B cell (primary cell): ENCODE results near the gene PHB1. TPM values are rescaled to one million over a fixed set of nuclear protein-coding genes. Genes with fewer than 3 reads are reported as not detected.

Experiments used
- ATAC-seq: fragments of 200-7000 bp; cut with Tn5 transposase; one replicate; pipeline ENCODE4 v1.10.0; 2021; ENCODE audit warnings: low read depth, mild to moderate bottlenecking, moderate number of reproducible peaks, moderate library complexity
- CTCF ChIA-PET: fragments of 350-600 bp; sonication (Branson Sonifier 250); formaldehyde crosslinking; loops from one replicate; lab custom pipeline; 2021; ENCODE audit warnings: antibody characterized with exemption, inconsistent platforms; lab: Charles Lee
- POLR2A ChIA-PET: fragments of 350-600 bp; sonication (Branson Sonifier 250); formaldehyde crosslinking; loops from one replicate; lab custom pipeline; 2021; ENCODE audit warnings: antibody characterized with exemption; lab: Charles Lee
- DNase-seq: peaks from one replicate; pipeline ENCODE4 v3.0.0; 2013
- H2AFZ ChIP-seq: 2 replicates; pipeline ENCODE4 v1.6.1; 2012; ENCODE audit warnings: mild to moderate bottlenecking, low read depth, low read length; ENCODE audit not compliant: insufficient read depth, poor library complexity, severe bottlenecking
- H3K27ac ChIP-seq, 2 donors: 1 replicate in 1 of 2; 2 replicates in 1 of 2; pipeline ENCODE4 v1.5.1; 2012 to 2013; ENCODE audit warnings: low read length in 2 of 2, mild to moderate bottlenecking in 2 of 2, moderate library complexity in 1 of 2
- H3K27me3 ChIP-seq, 4 experiments: fragments of 200-600 bp in 1 of 4; sonication (generic) in 1 of 4; replicated peaks in 1 of 4; 1 replicate in 2 of 4; 2 replicates in 2 of 4; pipeline versions ENCODE4 v1.6.1 to v1.7.0; 2013 to 2016; ENCODE audit warnings: low read length in 3 of 4, mild to moderate bottlenecking in 2 of 4, mixed read lengths in 1 of 4, moderate library complexity in 1 of 4; ENCODE audit not compliant: insufficient read depth in 4 of 4, control insufficient read depth in 3 of 4; ENCODE audit errors: control extremely low read depth in 1 of 4
- H3K36me3 ChIP-seq, 2 experiments: replicated peaks in 1 of 2; 1 replicate in 1 of 2; 2 replicates in 1 of 2; pipeline versions ENCODE4 v1.6.1 to v1.7.1; 2013; ENCODE audit warnings: low read length in 1 of 2; ENCODE audit not compliant: insufficient read depth in 2 of 2, control insufficient read depth in 1 of 2; ENCODE audit errors: control extremely low read depth in 1 of 2, extremely low read depth in 1 of 2
- H3K4me1 ChIP-seq, 2 donors: fragments of 200-600 bp in 1 of 2; sonication (generic) in 1 of 2; 1 replicate in 1 of 2; 2 replicates in 1 of 2; pipeline versions ENCODE4 v1.5.1 to v1.6.1; 2013 to 2017; ENCODE audit warnings: low read length in 2 of 2; ENCODE audit not compliant: control insufficient read depth in 2 of 2, insufficient read depth in 2 of 2
- H3K4me2 ChIP-seq: replicated peaks from 2 replicates; pipeline ENCODE3; 2012; ENCODE audit warnings: mild to moderate bottlenecking, low read depth, low read length; ENCODE audit not compliant: poor library complexity, severe bottlenecking
- H3K4me3 ChIP-seq, 5 experiments: fragments of 200-600 bp in 1 of 5; sonication (generic) in 1 of 5; 1 replicate in 3 of 5; 2 replicates in 2 of 5; pipeline versions ENCODE4 v1.5.1 to v1.7.0; 2011 to 2016; ENCODE audit warnings: low read length in 4 of 5, mild to moderate bottlenecking in 4 of 5, low read depth in 2 of 5, control low read depth in 1 of 5, moderate library complexity in 1 of 5; ENCODE audit not compliant: insufficient read depth in 1 of 5; ENCODE audit errors: control extremely low read depth in 1 of 5, extremely low read depth in 1 of 5
- H3K79me2 ChIP-seq: fragments of 200-600 bp; sonication (generic); one replicate; pipeline ENCODE4 v1.6.0; 2016; ENCODE audit warnings: low read length; ENCODE audit not compliant: control insufficient read depth, insufficient read depth
- H3K9ac ChIP-seq: fragments of 200-600 bp; sonication (generic); 2 replicates; pipeline ENCODE4 v1.6.1; 2017; ENCODE audit warnings: mild to moderate bottlenecking, low read length, moderate library complexity
- H3K9me3 ChIP-seq, 3 donors: one replicate each; pipeline versions ENCODE4 v1.6.1 to v1.7.1; 2013; ENCODE audit warnings: low read length in 2 of 3; ENCODE audit not compliant: control insufficient read depth in 2 of 3, insufficient read depth in 1 of 3; ENCODE audit errors: control extremely low read depth in 1 of 3
- H4K20me1 ChIP-seq: 2 replicates; pipeline ENCODE4 v1.6.0; 2012; ENCODE audit warnings: mild to moderate bottlenecking, low read length; ENCODE audit not compliant: insufficient read depth, control insufficient read depth, poor library complexity, severe bottlenecking
- H3K27ac Mint-ChIP-seq: one replicate; pipeline ENCODE4 v1.8.0; 2021; ENCODE audit warnings: mixed read lengths
- H3K27me3 Mint-ChIP-seq: one replicate; pipeline ENCODE4 v1.8.0; 2021; ENCODE audit warnings: mixed read lengths
- H3K4me1 Mint-ChIP-seq: one replicate; pipeline ENCODE4 v1.8.0; 2021; ENCODE audit warnings: mixed read lengths
- H3K4me3 Mint-ChIP-seq: one replicate; pipeline ENCODE4 v1.8.0; 2021; ENCODE audit warnings: mixed read lengths
- H3K9me3 Mint-ChIP-seq: one replicate; pipeline ENCODE4 v1.8.0; 2022; ENCODE audit warnings: mixed read lengths; ENCODE audit not compliant: insufficient read depth
- CTCF ChIP-seq: fragments of 200-600 bp; IDR thresholded peaks from one replicate; pipeline ENCODE4 v1.8.0; 2022; ENCODE audit warnings: antibody characterized with exemption, mild to moderate bottlenecking
- EZH2 ChIP-seq: IDR thresholded peaks from 2 replicates; pipeline ENCODE4 v1.6.1; 2012; ENCODE audit warnings: borderline replicate concordance, low read depth, mild to moderate bottlenecking, moderate library complexity, low read length; ENCODE audit not compliant: insufficient read depth, poor library complexity, severe bottlenecking
- WGBS: methylation state at CpG from one replicate; pipeline ENCODE4 v1.1.5; 2013; ENCODE audit warnings: missing lambda C conversion rate; ENCODE audit not compliant: insufficient coverage; 5-methylcytosine and 5-hydroxymethylcytosine counted together
- intact Hi-C: fragments of 100-400 bp; cut with micrococcal nuclease; formaldehyde crosslinking; loops from one replicate; pipeline ENCODE4 v1.10.0; 2022
- polyA plus RNA-seq: library from polyadenylated mRNA; depleted of rRNA; stranded (reverse); fragments of >200 nt; gene quantifications from 2 replicates; pipeline ENCODE4 v1.2.3, GENCODE V29; 2012
- total RNA-seq, 2 donors: library from RNA; stranded (reverse); fragments of 120-200 nt in 1 of 2; gene quantifications; 1 replicate in 1 of 2; 2 replicates in 1 of 2; pipeline versions ENCODE4 v1.2.3 to v1.2.4, GENCODE V29; 2013 to 2022

The PHB1 gene
- total and polyA plus RNA-seq, 2 donors (not counting 1 experiment from before 2014, with no cell fraction given) = 45.5 to 72.3 TPM

GRCh38 chr17:49361902-49362722, 52.6 kb downstream of the PHB1 start, which contains the start of gene ZNF652:
Gene ZNF652 (minus strand): TSS chr17:49362250. CDS start chr17:49317725, 44,525 bp downstream.
- TF ChIP-seq CTCF (no peak), EZH2 (no peak)

More at GRCh38 chr17:49361902-49362722, 52.6 kb downstream of the PHB1 start, which contains the start of gene ZNF652:
- WGBS = under 1% methylated on average over 71 of the region's 106 CpGs
- H2AFZ ChIP-seq = peak within 1 kb of the TSS; percentile 84
- no peaks in the 10 kb centered on the region for H3K9me3 ChIP-seq
- no peaks in the 10 kb centered on the region for H3K9me3 Mint-ChIP-seq
- H3K4me1 ChIP-seq = peaks cover 50% of the 10 kb centered on the region in 2 donors
- peak; percentile 69 for ATAC-seq
- peak within 1 kb of the TSS; percentile 98 for H3K27ac Mint-ChIP-seq
- H4K20me1 ChIP-seq = peaks cover 18% of the 10 kb centered on the region
- no peaks in the 10 kb centered on the region for H3K36me3 ChIP-seq
- ChIA-PET POLR2A (interaction anchor here (0.7 to 1.9 kb wide), 7 partner anchors 20 to 170 kb away, joined by 3 to 11 read pairs (median 4); no protein-coding TSS in a partner anchor), CTCF (interaction anchor here (0.9 to 12.2 kb wide), 10 partner anchors 9 to 171 kb away, joined by 3 to 114 read pairs (median 6); no protein-coding TSS in a partner anchor)
- H3K4me1 Mint-ChIP-seq = peaks cover 62% of the 10 kb centered on the region
- DNase-seq = peak; percentile 98
- peak within 1 kb of the TSS; percentile 76 for H3K4me2 ChIP-seq
- no peaks in the 10 kb centered on the region for H3K27me3 Mint-ChIP-seq
- H3K79me2 ChIP-seq = peaks cover 37% of the 10 kb centered on the region
- H3K4me3 ChIP-seq = peak within 1 kb of the TSS; percentile 79 to 95 (median 89)
- intact Hi-C loops = loop anchor here (1.0 to 5.0 kb wide), 6 partner anchors 20 to 315 kb away; partner anchors contain the start of gene SPOP
- peak within 1 kb of the TSS; percentile 70 to 76 for H3K27ac ChIP-seq
- H3K4me3 Mint-ChIP-seq = peak within 1 kb of the TSS; percentile 99
- peak within 1 kb of the TSS; percentile 79 for H3K9ac ChIP-seq
- H3K27me3 ChIP-seq = no peaks in the 10 kb centered on the region
